H1 (cell line): Measurements from ENCODE around the gene CIZ1. TPM values are rescaled to one million over a fixed set of nuclear protein-coding genes. Genes with fewer than 3 reads are reported as not detected.

ENCODE experiments used
- CTCF ChIA-PET: fragments of 300-600 bp; sonication (Branson Sonifier 250); formaldehyde crosslinking; loops from one replicate; lab custom pipeline; 2021; ENCODE audit not compliant: partially characterized antibody; lab: Charles Lee
- POLR2A ChIA-PET: fragments of 300-600 bp; sonication (Branson Sonifier 250); formaldehyde crosslinking; loops from one replicate; lab custom pipeline; 2021; ENCODE audit warnings: inconsistent platforms; ENCODE audit not compliant: partially characterized antibody; lab: Charles Lee
- DNase-seq, 2 experiments: peaks; one replicate each; pipeline versions ENCODE4 v3.0.0 to v3.0.0-alpha.2; 2010 to 2022; ENCODE audit warnings: low spot score in 2 of 2, low read depth in 1 of 2, mixed read lengths in 1 of 2
- FAIRE-seq: peaks from 2 replicates; lab custom pipeline; 2011; peaks lifted over from hg19 to GRCh38; lab: Jason Lieb, UNC
- H2AFZ ChIP-seq: 2 replicates; pipeline ENCODE4 v1.8.1; 2012; ENCODE audit warnings: low read length, inconsistent platforms
- H2AK5ac ChIP-seq: 2 replicates; pipeline ENCODE4 v1.6.1; 2013; ENCODE audit warnings: low read depth, low read length
- H2BK120ac ChIP-seq: replicated peaks from 2 replicates; pipeline ENCODE3; 2013; ENCODE audit warnings: low read depth, low read length, inconsistent platforms
- H2BK12ac ChIP-seq: 2 replicates; pipeline ENCODE4 v1.6.1; 2013; ENCODE audit warnings: low read depth, low read length
- H2BK15ac ChIP-seq: 2 replicates; pipeline ENCODE4 v1.6.1; 2013; ENCODE audit warnings: low read length
- H2BK20ac ChIP-seq: 2 replicates; pipeline ENCODE4 v1.6.1; 2013; ENCODE audit warnings: low read length
- H2BK5ac ChIP-seq: 2 replicates; pipeline ENCODE4 v1.6.1; 2013; ENCODE audit warnings: low read depth, low read length
- H3K14ac ChIP-seq: 2 replicates; pipeline ENCODE4 v1.6.1; 2013; ENCODE audit warnings: inconsistent platforms; ENCODE audit not compliant: insufficient read length
- H3K18ac ChIP-seq: 2 replicates; pipeline ENCODE4 v1.6.1; 2013; ENCODE audit warnings: low read length; ENCODE audit errors: extremely low read depth
- H3K23ac ChIP-seq: 2 replicates; pipeline ENCODE4 v1.6.1; 2013; ENCODE audit warnings: inconsistent platforms; ENCODE audit not compliant: insufficient read length
- H3K23me2 ChIP-seq: 2 replicates; pipeline ENCODE4 v1.6.1; 2013; ENCODE audit warnings: low read depth, low read length
- H3K27ac ChIP-seq: 2 replicates; pipeline ENCODE4 v1.6.1; 2011; ENCODE audit warnings: low read depth, low read length, inconsistent platforms
- H3K27me3 ChIP-seq, 4 experiments: replicated peaks in 1 of 4; 1 replicate in 1 of 4; 2 replicates in 3 of 4; pipeline versions ENCODE4 v1.6.1 to v1.8.1; 2011 to 2013; ENCODE audit warnings: low read length in 3 of 4, mild to moderate bottlenecking in 3 of 4, inconsistent platforms in 2 of 4, mixed read lengths in 2 of 4, moderate library complexity in 1 of 4; ENCODE audit not compliant: control insufficient read depth in 3 of 4, insufficient read depth in 3 of 4; ENCODE audit errors: extremely low read depth in 1 of 4
- H3K36me3 ChIP-seq, 4 experiments: 2 replicates each; pipeline versions ENCODE4 v1.6.1 to v1.8.1; 2011 to 2013; ENCODE audit warnings: mild to moderate bottlenecking in 4 of 4, low read length in 3 of 4, moderate library complexity in 2 of 4, control low read depth in 1 of 4, inconsistent platforms in 1 of 4; ENCODE audit not compliant: insufficient read depth in 4 of 4, control insufficient read depth in 2 of 4
- H3K4ac ChIP-seq: replicated peaks from 2 replicates; pipeline ENCODE3; 2013; ENCODE audit warnings: low read length, low read depth, mixed read lengths, inconsistent platforms; ENCODE audit not compliant: insufficient read length
- H3K4me1 ChIP-seq, 4 experiments: replicated peaks in 1 of 4; 1 replicate in 1 of 4; 2 replicates in 3 of 4; pipeline versions ENCODE4 v1.6.1 to v1.8.1; 2011 to 2013; ENCODE audit warnings: low read length in 3 of 4, inconsistent platforms in 2 of 4, mixed read lengths in 1 of 4; ENCODE audit not compliant: insufficient read depth in 4 of 4, control insufficient read depth in 3 of 4
- H3K4me2 ChIP-seq, 2 experiments: 2 replicates each; pipeline versions ENCODE4 v1.6.1 to v1.8.1; 2011 to 2013; ENCODE audit warnings: low read depth in 2 of 2, low read length in 2 of 2, control low read depth in 1 of 2, inconsistent platforms in 1 of 2, mild to moderate bottlenecking in 1 of 2; ENCODE audit not compliant: insufficient read depth in 1 of 2
- H3K4me3 ChIP-seq, 4 experiments: fragments of 200-600, 300-600 bp in 1 of 4; sonication (generic), shearing (Covaris generic), sonication (Bioruptor Twin) in 1 of 4; 2 replicates each; pipeline versions ENCODE4 v1.5.1 to v1.8.1; 2011 to 2016; ENCODE audit warnings: low read length in 4 of 4, low read depth in 3 of 4, control low read depth in 2 of 4, inconsistent platforms in 2 of 4, mild to moderate bottlenecking in 2 of 4, mixed read lengths in 1 of 4, moderate library complexity in 1 of 4; ENCODE audit not compliant: insufficient read depth in 2 of 4; ENCODE audit errors: extremely low read depth in 1 of 4
- H3K56ac ChIP-seq: replicated peaks from 2 replicates; pipeline ENCODE3; 2013; ENCODE audit warnings: low read depth, mild to moderate bottlenecking, mixed read lengths, low read length, inconsistent platforms; ENCODE audit not compliant: insufficient read length
- H3K79me1 ChIP-seq: 2 replicates; pipeline ENCODE4 v1.6.1; 2013; ENCODE audit warnings: low read depth, low read length, control low read depth
- H3K79me2 ChIP-seq, 2 experiments: 2 replicates each; pipeline versions ENCODE4 v1.6.1 to v1.8.1; 2012 to 2013; ENCODE audit warnings: low read length in 2 of 2, mild to moderate bottlenecking in 2 of 2, inconsistent platforms in 1 of 2; ENCODE audit not compliant: insufficient read depth in 2 of 2, control insufficient read depth in 1 of 2
- H3K9ac ChIP-seq, 4 experiments: replicated peaks in 1 of 4; 1 replicate in 1 of 4; 2 replicates in 3 of 4; pipeline versions ENCODE4 v1.6.1 to v1.8.1; 2011 to 2013; ENCODE audit warnings: low read depth in 3 of 4, low read length in 3 of 4, control low read depth in 2 of 4, mild to moderate bottlenecking in 2 of 4, moderate library complexity in 2 of 4, inconsistent platforms in 1 of 4; ENCODE audit errors: extremely low read depth in 1 of 4
- H3K9me3 ChIP-seq, 2 experiments: 2 replicates each; pipeline versions ENCODE4 v1.6.1 to v1.8.1; 2012 to 2013; ENCODE audit warnings: mild to moderate bottlenecking in 2 of 2, moderate library complexity in 2 of 2, control low read depth in 1 of 2, inconsistent platforms in 1 of 2, low read depth in 1 of 2, low read length in 1 of 2, mixed read lengths in 1 of 2; ENCODE audit not compliant: insufficient read depth in 2 of 2
- H4K20me1 ChIP-seq, 2 experiments: replicated peaks in 1 of 2; 2 replicates each; pipeline versions ENCODE3 to v1.8.1; 2011 to 2013; ENCODE audit warnings: inconsistent platforms in 2 of 2, low read length in 2 of 2, mild to moderate bottlenecking in 1 of 2; ENCODE audit not compliant: insufficient read depth in 2 of 2, control insufficient read depth in 1 of 2
- H4K5ac ChIP-seq: 2 replicates; pipeline ENCODE4 v1.6.1; 2013; ENCODE audit warnings: low read length, low read depth, mixed read lengths, inconsistent platforms; ENCODE audit not compliant: insufficient read length
- H4K8ac ChIP-seq: 2 replicates; pipeline ENCODE4 v1.8.0; 2013; ENCODE audit warnings: mild to moderate bottlenecking, moderate library complexity, low read length, inconsistent platforms; ENCODE audit not compliant: insufficient read depth; ENCODE audit errors: extremely low read depth
- H4K91ac ChIP-seq: replicated peaks from 2 replicates; pipeline ENCODE3; 2013; ENCODE audit warnings: low read length, mixed read lengths, inconsistent platforms; ENCODE audit not compliant: insufficient read length
- BCL11A ChIP-seq, 2 experiments: IDR thresholded peaks; one replicate each; pipeline ENCODE4 v1.6.1; 2011; ENCODE audit warnings: low read depth in 2 of 2, low read length in 2 of 2, mild to moderate bottlenecking in 2 of 2
- CBX5 ChIP-seq: fragments of 300-800, 300-1000 bp; sonication (generic); IDR thresholded peaks from 2 replicates; pipeline ENCODE4 v1.7.1; 2016; ENCODE audit warnings: antibody characterized with exemption, low read length, low read depth
- EGR1 ChIP-seq: IDR thresholded peaks from 2 replicates; pipeline ENCODE4 v1.6.1; 2011; ENCODE audit warnings: low read depth, low read length, borderline replicate concordance
- EZH2 ChIP-seq: fragments of 200-600 bp; sonication (generic); IDR thresholded peaks from 2 replicates; pipeline ENCODE4 v1.7.1; 2012; ENCODE audit warnings: low read depth, mild to moderate bottlenecking, moderate library complexity, low read length, inconsistent platforms; ENCODE audit not compliant: severe bottlenecking
- WGBS, 2 experiments: shearing (Covaris generic) in 1 of 2; methylation state at CpG; one replicate each; pipeline versions ENCODE4 v1.1.6 to v1.1.7; 2013 to 2015; ENCODE audit warnings: low lambda C conversion rate in 2 of 2, mixed read lengths in 2 of 2, inconsistent platforms in 1 of 2, low coverage in 1 of 2, missing lambda C conversion rate in 1 of 2; ENCODE audit not compliant: insufficient replicate concordance in 2 of 2, insufficient coverage in 1 of 2, insufficient read length in 1 of 2; ENCODE audit errors: extremely low coverage in 1 of 2, missing lambda C conversion rate in 1 of 2; 5-methylcytosine and 5-hydroxymethylcytosine counted together
- polyA plus RNA-seq, 7 experiments: library from polyadenylated mRNA; depleted of rRNA in 3 of 7; stranded (reverse) in 5 of 7; unstranded in 2 of 7; fragments of >200 nt in 5 of 7; fragments of 200-250 nt in 2 of 7; gene quantifications; 1 replicate in 5 of 7; 2 replicates in 1 of 7; 4 replicates in 1 of 7; pipeline versions ENCODE4 v1.2.1 to v1.2.3, GENCODE V29; 2011 to 2013; ENCODE audit warnings: missing spikeins in 2 of 7, mixed read lengths in 2 of 7
- total RNA-seq: library from RNA; stranded (reverse); fragmentation: NEBNext Ultra II Directional; extraction: Animal tissue kit (Norgen Biotek cat#: 25700); gene quantifications from 2 replicates; pipeline ENCODE4 v1.2.1, GENCODE V29; 2021

The CIZ1 gene
- total and polyA plus RNA-seq, 2 of the 8 experiments (the other 6 are each of a cell fraction or from before 2014, with no cell fraction given): 66.0 to 107 TPM

DNA sequence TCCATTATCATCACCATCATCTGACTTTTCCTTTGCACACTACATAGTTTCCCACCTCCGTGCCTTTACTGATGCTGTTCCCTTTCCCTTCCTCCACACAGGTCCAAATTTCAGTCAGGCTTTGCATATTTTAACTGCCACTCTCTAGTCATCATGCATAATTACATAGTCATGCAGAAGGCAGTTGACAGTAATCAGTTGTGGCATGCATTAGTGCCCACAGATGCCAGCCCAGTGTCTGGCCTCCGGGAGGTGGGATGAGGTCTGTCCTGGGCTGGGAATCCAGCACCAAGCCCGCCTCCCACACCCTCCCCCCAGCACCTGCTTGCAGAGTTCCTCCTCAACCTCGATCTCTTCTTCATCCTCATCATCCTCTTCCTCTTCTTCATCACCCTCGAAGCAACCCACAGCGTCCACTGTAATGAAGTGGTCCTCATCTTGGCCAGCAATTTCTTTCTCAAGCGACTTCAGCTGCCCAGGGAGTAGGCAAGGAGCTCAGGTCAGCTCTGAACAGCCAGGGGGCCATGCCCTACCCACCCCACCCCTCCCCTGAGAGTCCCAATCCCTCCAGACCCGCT is 22.6 kb downstream of the CIZ1 start:
- Histone ChIP-seq H4K91ac (no peak overlapping the region), H3K23ac (no peak overlapping the region), H4K20me1 (peaks cover 3 to 4% of the 10 kb centered on the region in 2 experiments), H2BK5ac (no peak overlapping the region), H2BK15ac (no peak overlapping the region), H3K4ac (no peak overlapping the region), H3K27me3 (no peaks in the 10 kb centered on the region), H2BK120ac (no peak overlapping the region), H4K8ac (no peak overlapping the region), H3K36me3 (peaks cover 3 to 48% (median 21%) of the 10 kb centered on the region in 4 experiments), H3K23me2 (no peaks in the 10 kb centered on the region), H2AFZ (no peak overlapping the region), H3K4me1 (peaks cover 0 to under 1% (median 0%) of the 10 kb centered on the region in 4 experiments; a peak in 1 of 7 replicates), H3K56ac (no peak overlapping the region), H3K27ac (no peak overlapping the region), H3K4me2 (no peak overlapping the region), H3K4me3 (no peak overlapping the region), H3K79me1 (no peaks in the 10 kb centered on the region), H3K14ac (no peak overlapping the region), H3K9me3 (no peaks in the 10 kb centered on the region), H3K9ac (no peak overlapping the region), H3K79me2 (no peaks in the 10 kb centered on the region), H2BK12ac (no peak overlapping the region), H2AK5ac (no peak overlapping the region), H4K5ac (no peak overlapping the region), H2BK20ac (no peak overlapping the region), H3K18ac (no peak overlapping the region)
- DNase-seq (no peak), FAIRE-seq (no peak)
- POLR2A ChIA-PET: interaction anchor here (1.0 to 1.7 kb wide), 4 partner anchors 8 to 67 kb away, joined by 3 to 6 read pairs (median 4); no protein-coding TSS in a partner anchor
- CTCF ChIA-PET: interaction anchor here (1.0 to 1.3 kb wide), 2 partner anchors 17 to 20 kb away, joined by 4 read pairs; no protein-coding TSS in a partner anchor
- WGBS, 2 experiments: 79 to 100% methylated on average over 1 to 8 of the region's 8 CpGs
- TF ChIP-seq EGR1: no peak
- no peak for TF ChIP-seq EZH2
- no peak for TF ChIP-seq CBX5
- no peak for TF ChIP-seq BCL11A (IDR thresholded peaks at IDR 0.05; ENCODE audit: low read depth in 2 of 2, low read length in 2 of 2)
